ENCODE results near the gene TBPL1.
A peak's percentile ranks its signal among the peaks of the same experiment; 100 is the strongest.

The TBPL1 gene

DNA sequence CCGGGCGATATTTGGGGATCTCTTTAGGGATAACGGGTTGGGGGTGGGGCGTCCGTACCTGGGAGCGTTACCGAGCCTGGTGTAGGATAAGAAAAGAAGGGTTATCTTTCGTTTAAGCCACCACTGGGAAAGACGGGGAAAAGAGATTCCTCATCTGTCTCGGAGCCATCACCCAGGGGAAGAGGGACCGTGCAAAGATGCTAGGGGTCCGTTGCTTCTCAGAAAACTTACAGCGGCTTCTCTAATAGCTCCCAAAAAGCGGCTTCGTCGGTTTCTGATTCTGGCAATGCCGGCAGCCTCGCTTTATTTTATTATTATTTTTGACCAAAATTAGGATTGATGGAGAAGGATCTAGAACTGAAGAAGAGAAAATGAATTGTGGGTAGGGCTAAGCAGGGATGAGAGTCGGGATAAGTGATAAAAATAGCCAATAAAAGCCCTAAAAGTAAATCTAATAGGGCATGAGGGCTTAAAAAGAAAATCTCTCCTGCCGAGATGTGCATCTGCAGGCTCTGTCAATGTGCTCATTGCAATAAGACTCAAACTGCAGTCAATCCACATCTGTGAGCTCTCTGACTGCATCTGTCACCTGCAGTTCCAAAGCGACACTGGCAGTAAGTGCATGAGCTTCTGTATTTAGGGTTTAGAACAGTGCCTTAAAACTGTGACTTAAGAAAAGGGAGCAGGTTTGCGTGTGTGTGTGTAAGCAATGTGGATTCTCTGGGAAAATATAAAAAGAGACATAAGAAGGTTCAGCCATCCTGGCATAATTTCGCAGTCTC lies 801 bp downstream of the TBPL1 start:
- no peak for DNase-seq (ENCODE audit: low read depth, low spot score)

DNA sequence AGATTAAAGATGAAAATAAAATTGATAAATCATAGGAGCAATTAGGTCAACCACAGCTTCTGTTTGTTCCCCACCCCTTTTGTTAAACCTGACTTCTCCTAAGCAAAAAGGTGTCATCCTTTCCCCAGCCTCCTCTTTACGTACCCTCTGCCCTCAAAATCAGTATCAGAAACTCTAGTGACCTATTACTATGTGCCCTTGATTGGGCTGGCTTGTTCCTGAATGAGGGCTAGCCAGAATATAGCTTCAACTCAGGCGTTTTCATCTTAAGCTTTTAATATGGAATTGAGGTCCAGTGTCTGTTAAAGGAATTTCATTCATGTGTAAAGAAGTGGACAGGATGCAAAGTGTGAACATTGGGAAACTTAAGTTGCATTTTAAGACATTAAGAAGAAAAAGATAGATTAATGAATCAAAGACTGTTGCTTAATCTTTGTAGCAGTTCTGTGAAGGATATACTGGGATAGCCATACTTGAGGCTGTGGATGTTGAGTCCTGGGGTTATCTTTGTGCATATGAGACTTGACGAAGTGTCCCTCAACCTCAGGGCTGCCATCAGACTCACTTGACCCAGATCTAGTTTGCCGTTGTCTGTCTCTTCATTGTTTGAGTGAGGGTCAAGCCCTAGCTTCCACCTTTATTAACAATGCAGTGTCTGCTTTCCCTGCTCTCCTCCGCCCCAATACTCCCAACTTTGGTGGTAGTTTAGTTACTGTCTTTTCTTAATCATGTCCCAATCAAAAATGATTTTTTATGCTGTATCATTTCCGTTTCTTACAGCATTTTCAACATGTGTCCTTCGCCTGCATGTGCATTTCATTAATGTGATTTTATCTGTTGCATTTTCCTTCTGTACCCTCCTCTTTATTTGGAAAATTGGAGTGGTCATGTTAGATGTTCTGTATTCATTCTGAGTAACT lies 1.9 kb downstream of the TBPL1 start:
- no peak for DNase-seq (ENCODE audit: low read depth, low spot score)

- no peak for DNase-seq (ENCODE audit: low read depth, low spot score)
Measured at GRCh38 chr6:133955582-133956415, 2.8 kb downstream of the TBPL1 start.

DNA sequence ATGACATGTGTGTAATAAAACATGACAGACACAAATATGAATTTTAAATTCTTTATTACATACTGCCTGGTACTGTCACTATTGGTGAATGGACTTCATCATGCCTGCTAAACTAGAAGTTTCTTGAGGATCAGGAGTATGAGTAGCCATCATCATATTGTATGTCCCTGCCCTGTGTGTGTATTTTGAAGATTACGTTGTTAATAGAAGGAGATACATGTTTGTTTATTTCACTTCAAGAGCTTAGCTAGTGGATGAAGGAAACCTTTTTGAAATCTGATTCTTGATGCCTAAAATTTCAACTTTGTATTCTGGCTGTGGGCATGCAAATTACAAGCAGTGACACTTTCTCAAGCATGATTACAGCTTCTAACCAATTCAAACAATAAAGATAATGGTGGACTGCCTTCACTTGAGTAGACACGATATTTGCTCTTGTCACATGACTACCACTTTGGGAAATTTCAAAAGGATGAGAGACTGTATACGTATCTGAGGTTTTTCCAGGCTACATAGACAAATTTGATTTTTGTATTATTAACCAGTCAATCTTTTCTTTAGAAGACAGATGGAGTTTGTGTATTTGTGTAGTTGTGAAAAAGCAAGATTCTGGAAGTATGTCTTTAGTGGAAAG lies 3.5 kb downstream of the TBPL1 start:
- DNase-seq (ENCODE audit: low read depth, low spot score) = no peak

DNA sequence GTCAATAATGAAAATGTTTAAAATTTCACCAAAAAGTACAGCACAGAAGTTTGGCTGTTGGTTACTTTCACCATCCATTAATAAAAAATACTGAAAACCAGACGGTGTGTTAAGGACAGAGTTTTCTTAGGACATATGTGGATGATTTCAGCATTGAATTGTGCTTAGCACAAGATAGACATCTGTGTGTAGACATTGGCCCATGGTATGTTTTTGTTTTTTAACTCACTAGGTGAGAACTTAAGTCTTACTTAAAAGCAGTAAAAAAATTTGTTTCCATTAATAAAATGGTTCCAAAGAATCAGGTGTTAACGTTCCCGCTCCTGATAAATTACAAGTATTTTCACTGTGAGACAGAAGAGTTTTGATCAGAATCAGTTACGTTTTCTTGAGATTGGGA lies 4.2 kb downstream of the TBPL1 start:
- DNase-seq (ENCODE audit: low read depth, low spot score) = no peak

DNA sequence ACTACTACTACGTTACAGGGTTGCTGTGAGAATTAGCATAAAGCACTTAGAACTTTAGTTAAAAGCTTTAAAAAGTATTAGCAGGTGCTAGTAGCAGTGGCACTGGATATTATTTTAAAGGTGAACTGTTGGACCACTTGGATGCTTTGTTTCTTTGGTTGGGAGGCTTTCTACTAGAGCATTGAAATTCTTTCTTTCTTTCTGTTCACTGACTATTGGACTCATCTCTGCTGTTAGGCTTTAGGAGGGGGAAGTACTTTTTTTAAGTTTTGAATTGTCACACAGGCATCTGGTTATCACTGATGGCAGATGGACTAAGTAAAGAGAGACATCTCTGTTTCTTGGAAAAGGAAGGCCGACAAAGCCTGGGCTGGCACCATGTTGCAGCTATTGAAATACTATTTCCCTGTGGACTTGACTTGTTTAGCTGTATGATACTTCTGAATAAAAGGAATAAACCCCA lies 4.8 kb downstream of the TBPL1 start:
- no peak for DNase-seq (ENCODE audit: low read depth, low spot score)

- DNase-seq (ENCODE audit: low read depth, low spot score) = no peak
Measured at GRCh38 chr6:133958791-133959190, 5.8 kb downstream of the TBPL1 start.

DNA sequence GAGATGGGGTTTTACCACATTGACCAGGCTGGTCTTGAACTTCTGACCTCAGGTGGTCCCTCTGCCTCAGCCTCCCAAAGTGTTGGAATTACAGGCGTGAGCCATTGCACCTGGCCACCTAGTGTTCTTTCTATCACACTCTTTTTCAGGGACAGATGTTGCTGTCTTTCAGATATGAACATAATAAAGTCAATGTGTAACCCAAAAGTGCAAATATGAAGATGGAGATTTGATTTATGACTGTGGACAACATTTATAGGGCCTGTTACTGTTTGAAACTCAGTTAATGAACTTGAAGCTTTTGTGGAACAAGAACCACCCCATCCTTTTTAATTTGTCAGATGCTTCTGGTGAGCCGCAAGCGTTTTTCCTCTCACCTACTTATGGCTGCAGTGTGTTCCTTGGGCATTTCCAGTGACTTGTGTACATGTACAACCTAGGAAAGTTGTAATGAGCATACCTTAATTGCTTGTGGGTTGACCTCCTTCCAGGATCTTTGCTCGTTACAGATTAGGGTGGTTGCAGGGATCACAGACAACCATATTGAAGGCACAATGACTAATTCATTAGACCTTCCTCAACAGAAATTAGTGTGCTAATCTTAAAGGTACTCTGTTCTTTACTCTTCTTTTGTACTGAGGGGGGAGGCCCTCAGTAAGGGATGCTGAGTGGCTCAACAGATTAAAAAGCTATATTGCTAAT lies 6.8 kb downstream of the TBPL1 start:
- DNase-seq (ENCODE audit: low read depth, low spot score) = peak; percentile 33

DNA sequence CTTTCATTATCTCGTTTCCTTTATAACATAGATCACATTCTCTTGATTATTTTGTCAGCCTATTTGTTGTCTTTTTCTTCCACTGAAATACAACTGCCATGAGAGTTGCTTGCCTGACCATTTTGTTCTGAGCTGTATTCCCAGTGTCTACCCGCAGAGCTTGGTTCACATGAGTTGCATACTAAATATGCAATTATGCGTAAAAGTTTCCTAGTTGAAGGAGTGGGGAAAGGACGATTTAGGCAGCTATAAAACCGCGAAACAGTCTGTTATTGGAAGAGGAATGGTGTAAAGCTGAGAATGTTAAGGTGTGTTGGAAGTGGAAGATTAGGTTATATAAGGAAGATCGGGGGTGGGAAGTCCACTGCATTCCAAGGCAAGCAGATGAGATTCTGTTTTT lies 8.8 kb downstream of the TBPL1 start:
- DNase-seq (ENCODE audit: low read depth, low spot score) = peak; percentile 70

DNA sequence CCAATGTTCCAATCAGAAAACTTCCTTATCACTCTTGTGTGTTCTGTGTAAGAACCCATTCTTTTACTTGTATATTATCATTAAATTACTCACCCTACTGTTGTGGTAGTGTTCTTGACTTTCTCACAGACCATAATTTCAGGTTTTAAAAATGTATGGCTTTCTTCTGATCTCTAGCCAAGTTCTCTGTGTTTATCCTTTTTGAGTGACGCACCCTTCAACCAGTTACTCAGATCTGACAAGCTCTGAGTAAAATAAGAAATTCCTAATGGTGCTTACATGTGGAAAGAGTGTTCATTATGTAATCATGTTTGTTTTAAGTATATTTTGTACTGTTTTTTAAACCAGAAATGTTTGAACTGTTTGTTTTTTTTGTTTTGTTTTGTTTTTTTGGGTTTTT lies 11.0 kb downstream of the TBPL1 start:
- peak; percentile 76 for DNase-seq (ENCODE audit: low read depth, low spot score)

GRCh38 chr6:133964702-133965101 lies 11.7 kb downstream of the TBPL1 start:
- DNase-seq (ENCODE audit: low read depth, low spot score) = no peak

- no peak for DNase-seq (ENCODE audit: low read depth, low spot score)
Measured at GRCh38 chr6:133965817-133966360, 12.9 kb downstream of the TBPL1 start.

DNA sequence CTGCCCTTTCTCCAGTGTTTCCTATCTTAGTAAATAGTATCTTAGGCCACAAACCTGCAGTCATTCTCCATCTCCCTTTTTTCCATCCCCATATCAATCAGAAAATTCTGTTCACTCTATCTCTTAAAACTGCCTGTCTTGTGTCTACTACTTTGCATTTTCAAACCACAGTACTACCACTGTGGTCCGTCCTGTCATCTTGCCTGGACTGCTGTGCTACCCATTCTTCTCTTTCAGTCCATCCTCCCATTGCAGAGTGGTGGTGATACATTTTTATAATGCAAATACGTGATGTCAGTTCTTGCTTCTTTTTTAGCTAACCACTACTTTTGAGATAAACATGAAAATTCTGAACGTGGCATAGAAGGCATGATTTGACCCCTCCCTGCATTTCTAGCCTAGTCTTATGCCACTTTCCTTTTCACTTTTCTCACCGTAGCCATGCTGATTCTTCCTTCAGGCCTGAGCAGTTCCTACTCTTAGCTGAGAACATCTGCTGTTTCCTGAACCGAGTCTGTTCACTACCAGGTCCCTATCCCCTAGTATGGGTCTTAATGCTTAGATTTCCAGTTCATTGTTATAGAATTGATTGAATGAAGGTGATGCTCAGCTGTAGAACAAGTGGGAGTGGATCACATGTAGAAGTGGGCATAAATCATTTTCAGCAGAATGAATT lies 13.8 kb downstream of the TBPL1 start:
- DNase-seq (ENCODE audit: low read depth, low spot score) = no peak

DNA sequence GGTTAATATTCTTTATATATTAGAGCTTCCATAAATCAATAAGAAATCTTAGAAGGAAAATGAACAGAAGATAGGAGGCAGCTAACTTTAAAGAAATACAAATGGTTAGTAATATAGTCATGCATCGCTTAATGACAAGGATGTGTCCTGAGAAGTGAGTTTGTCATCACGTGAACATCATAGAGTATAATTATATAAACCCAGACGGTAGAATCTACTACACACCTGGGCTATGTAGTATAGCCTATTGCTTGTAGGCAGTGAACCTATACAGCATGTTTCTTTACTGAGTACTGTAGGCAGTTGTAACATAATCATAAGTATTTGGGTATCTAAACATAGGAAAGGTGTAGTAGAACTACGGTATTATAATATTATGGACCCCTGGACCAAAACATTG lies 14.3 kb downstream of the TBPL1 start:
- no peak for DNase-seq (ENCODE audit: low read depth, low spot score)

GRCh38 chr6:133967835-133968234 lies 14.8 kb downstream of the TBPL1 start:
- DNase-seq (ENCODE audit: low read depth, low spot score) = peak; percentile 57

DNA sequence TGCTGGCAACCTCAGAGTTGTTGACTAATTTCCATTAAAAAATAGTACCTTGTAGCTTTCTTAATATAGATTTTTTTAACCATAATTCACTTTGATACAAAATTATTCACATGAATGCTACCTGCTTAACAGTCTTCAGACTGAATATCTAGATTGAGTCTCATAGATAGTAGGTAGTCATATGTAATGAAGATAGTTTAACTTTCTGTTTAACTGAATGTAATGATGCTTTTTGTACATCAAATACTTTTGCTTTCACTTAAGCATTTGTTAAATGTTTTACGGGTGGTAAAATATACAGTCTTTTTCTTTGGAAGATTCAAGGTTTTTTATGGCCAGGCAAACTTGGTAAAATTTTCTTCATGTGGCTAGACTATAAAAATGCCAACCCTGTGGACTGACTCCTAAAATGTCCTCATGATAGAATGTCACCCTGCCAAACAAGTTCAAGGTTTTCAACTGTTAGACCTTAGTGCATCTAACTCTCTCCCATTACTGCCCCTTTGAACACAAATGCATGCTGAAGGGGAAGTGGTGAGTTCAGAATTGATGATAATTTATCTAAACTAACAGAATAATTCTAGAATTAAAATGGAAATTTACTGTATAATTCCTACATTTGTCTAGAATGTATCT lies 16.4 kb downstream of the TBPL1 start:
- no peak for DNase-seq (ENCODE audit: low read depth, low spot score)

- no peak for DNase-seq (ENCODE audit: low read depth, low spot score)
Measured at GRCh38 chr6:133969921-133970295, 16.9 kb downstream of the TBPL1 start.

DNA sequence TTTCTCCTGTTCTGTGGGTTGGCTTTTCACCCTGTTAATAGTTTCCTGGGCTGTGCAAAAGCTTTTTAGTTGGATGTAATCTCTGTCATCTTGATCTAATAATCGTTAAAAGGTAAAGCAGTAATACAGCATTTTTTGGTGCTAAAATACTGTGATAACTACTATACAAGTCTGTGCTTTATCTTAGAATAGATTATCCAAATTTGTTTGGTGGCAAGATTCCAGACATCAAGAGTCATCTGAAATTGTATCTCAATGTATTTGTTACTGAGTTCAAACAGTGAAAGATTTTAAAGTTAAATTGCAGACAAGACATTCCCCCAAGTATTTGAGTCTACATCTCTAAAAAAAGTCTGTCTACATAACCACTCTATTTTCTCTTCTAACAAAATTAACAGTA lies 18.8 kb downstream of the TBPL1 start:
- no peak for DNase-seq (ENCODE audit: low read depth, low spot score)

DNA sequence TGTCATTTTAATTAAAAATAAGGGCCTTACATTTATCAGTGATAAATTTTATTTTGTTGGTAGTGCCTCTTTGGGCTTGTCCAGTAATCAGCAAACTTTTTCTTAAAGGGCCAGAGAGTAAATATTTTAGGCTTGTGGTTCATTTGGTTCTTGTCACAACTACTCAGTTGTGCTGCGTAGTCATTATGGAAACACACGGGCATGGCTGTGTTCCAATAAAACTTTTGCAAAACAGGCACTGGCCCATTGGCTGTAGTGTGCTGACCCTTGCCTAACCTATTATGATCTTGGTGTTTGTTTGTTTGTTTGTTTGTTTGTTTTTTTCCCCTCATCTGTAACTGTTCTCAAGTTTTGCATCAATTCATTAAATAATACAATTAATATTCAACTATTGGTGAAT lies 19.4 kb downstream of the TBPL1 start:
- DNase-seq (ENCODE audit: low read depth, low spot score) = peak; percentile 22

Data from astrocyte of the hippocampus (primary cell).